GM11168 (cell line): ENCODE results near the gene UNKL.

Experiments
- in situ Hi-C: fragments of 300-500 bp; cut with MboI; formaldehyde crosslinking; loops from one replicate; pipeline ENCODE4 v1.12.0; 2022; ENCODE audit warnings: low sequenced_read_pairs; ENCODE audit not compliant: unreplicated experiment

UNKL gene, protein sequence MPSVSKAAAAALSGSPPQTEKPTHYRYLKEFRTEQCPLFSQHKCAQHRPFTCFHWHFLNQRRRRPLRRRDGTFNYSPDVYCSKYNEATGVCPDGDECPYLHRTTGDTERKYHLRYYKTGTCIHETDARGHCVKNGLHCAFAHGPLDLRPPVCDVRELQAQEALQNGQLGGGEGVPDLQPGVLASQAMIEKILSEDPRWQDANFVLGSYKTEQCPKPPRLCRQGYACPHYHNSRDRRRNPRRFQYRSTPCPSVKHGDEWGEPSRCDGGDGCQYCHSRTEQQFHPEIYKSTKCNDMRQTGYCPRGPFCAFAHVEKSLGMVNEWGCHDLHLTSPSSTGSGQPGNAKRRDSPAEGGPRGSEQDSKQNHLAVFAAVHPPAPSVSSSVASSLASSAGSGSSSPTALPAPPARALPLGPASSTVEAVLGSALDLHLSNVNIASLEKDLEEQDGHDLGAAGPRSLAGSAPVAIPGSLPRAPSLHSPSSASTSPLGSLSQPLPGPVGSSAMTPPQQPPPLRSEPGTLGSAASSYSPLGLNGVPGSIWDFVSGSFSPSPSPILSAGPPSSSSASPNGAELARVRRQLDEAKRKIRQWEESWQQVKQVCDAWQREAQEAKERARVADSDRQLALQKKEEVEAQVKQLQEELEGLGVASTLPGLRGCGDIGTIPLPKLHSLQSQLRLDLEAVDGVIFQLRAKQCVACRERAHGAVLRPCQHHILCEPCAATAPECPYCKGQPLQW

DNA sequence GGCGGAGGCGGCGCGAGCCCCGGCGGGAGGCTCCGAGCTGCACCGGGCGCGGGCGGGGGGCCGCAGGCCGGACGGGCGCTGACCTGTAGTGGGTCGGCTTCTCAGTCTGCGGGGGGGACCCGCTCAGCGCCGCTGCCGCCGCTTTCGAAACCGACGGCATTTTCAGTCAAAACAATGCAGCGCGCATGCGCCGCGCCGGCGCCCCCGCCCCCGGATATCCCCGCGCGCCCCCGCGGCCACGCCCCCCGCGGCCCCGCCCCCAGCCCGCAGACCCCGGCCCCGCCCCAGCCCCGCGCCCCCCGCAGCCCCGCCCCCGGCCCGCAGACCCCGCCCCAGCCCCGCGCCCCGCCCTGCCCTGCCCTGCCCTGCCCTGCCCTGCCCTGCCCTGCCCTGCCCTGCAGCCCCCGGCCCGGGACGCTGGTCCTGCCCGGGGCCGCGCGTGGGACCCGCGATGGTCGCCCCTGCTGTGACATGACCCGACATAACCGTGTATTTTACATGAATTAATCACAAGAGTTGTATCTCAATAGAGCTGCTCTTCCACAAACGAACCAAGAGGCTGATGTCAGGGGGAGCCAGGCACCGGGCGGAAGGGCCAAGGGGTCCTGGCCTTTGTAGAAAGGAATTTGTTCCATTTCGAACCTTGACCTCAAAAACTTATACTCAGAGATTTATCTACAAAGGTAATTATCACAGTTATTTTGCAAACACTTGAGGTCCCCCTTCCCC lies at the start of gene UNKL:
Gene UNKL, minus strand, starts transcription at position 173 of the 729 bp plus-strand sequence. Its CDS starts 13 bp downstream, at position 160.
- in situ Hi-C loops, result no loop called here

DNA sequence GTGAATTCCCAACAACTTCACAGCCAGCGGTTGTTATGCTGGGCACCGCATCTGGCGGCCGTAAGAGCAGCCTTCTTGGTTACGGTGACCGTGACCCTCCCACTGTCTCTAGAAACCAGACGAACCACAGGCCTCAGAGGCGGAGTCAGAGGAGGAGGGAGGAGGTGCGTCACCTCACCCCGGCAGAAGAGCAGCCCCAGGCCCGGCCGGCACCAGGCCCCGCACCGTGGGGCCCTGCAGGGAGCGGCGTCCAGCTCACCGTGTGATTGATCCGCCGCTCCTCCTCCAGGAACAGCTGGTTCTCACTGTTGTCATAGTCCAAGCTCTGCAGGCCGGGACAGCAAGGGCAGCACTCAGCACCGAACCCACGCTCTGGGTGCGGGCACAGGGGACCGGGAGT lies 46.6 kb upstream of the UNKL start:
- in situ Hi-C loops, result no loop called here

DNA sequence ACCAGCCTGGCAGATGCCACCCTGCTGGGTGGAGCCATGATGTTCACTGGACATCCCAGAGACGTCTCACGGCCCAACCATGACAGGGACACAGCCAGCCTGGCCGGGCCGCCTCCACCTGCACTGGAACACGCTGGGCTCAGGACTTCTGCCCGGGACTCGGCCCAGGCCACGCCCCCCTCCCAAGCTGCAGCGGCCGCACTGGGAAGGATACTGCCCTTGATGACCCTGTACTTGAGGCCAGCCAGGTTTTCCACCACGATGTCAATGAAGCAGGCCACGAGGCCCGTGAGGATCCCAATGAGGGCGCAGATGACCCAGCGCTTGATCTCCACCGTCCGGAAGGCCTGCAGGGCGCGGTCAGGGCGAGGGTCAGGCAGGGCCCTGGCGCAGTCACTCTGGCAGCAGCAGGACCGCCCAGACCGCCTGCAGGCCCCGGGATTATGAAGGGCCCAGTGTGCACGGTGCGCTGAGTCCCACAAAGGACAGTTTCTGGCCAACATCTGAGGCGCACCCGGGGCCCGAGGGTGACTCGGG lies 46.2 kb upstream of the UNKL start:
- in situ Hi-C loops, result no loop called here

DNA sequence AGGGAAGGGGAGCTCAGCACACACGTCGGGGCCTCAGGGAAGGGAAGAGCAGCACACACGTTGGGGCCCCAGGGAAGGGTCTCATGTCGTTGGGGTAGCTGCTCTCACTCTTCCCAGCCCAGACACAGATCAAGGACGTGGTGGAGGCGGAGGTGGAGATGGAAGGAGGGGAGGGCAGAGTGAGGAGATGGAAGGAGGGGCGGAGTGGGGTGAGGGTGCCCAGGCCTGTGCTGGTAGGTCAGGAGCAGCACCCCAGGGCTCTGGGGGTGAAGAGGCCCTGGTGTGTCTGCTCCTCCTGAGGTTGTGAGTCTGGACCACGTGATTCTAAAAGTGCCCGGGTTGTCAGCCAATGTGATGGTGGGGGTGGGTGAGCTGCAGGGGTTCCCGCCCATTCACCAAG lies 45.5 kb upstream of the UNKL start:
- in situ Hi-C loops, result no loop called here

DNA sequence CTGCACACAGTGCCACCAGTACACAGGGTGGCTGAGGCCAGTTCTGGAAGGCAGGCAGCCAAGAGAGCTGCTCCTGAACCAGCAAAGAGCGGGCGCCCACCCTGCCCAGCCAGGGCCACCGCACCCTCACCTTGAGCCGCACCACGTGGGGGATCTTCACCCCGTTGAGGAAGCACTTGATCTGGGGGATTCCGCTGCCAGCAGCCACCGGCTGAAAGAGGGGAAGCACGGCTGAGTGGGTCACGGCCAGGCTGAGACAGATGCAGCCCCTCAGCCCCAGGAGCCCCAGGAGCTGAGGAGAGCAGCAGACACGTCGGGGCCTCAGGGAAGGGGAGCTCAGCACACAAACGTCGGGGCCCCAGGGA lies 44.5 kb upstream of the UNKL start:
- in situ Hi-C loops, result no loop called here

DNA sequence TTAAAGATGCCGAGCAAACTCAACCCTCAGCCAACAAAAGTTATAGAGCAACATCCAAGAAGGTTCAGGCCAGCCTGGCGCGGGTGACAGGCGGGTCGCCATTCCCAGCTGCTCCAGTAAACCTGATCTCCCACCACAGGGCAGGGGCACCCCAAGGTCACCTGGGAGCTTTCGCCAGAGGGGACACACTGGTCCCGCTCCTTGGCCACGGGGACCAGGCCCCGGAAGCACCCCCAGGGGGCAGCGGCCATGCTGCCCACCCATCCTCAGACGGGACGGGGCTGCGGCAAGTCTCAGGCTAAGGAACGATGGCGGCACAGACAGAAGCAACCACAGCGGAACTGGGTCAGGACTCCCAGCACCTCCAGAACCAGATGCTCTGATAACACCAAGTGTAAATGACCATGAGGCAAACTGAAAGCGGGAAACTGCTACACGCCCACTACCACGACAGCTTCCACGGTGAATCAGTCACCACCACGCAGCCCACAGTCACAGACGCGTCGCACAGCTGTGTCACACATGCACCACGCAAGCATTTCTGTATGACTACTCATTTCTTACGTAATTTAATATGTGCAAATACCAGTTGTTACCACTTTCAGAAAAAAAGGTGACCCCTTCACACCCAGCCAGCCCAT lies 44.0 kb upstream of the UNKL start:
- in situ Hi-C loops, result no loop called here

DNA sequence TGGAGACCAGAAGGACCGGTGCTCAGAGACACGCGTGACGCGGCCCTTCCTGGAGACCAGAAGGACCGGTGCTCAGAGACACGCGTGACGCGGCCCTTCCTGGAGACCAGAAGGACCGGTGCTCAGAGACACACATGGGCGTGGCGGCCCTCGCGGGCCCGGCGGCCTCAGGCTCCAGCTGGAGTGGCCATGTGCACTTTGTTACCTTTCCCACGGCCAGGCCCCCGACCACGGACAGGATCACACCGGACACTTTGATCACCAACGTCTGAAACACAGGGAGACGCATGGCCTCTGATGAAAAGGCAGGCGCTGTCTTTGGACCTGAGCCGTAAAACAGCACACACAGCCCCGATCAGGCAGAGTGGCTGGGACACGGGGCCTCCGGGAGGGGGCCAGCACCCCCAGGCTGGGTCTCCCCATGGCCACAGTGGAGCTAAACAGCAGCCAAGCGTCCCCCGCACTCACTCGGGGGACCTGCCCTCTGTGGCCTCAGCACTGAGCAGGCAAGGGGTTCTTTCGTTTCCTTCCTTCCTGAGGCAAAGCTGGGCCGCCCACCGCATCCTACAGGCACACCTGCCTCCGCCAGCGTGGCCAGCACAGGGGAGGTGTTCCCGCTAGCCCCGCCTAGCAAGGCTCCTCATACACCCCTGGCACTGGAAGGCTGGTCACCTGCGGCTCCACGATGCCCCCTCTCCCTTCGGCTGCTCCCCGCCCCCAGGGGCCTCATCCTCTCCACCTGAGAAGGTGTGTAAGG lies 43.2 kb upstream of the UNKL start:
- in situ Hi-C loops, result no loop called here

DNA sequence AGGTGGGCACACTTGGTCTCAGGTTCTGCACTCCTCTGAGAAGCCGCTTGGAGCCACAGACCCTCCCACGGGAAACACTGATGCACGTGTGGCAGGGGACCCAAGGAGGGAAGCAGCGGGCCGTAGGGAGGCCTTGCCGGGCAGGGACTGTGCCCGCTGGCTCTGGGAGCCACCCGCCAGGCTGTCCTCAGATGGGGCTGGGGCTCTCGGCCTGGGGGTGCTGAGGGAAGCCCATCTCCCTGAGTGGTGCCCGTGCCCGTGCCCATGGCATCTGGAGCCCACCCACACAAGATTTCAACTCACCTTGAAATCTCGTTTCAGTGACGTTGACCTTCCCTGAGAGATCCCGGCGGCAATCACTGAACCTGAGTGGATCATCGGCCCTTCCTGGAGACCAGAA lies 42.4 kb upstream of the UNKL start:
- in situ Hi-C loops, result no loop called here

DNA sequence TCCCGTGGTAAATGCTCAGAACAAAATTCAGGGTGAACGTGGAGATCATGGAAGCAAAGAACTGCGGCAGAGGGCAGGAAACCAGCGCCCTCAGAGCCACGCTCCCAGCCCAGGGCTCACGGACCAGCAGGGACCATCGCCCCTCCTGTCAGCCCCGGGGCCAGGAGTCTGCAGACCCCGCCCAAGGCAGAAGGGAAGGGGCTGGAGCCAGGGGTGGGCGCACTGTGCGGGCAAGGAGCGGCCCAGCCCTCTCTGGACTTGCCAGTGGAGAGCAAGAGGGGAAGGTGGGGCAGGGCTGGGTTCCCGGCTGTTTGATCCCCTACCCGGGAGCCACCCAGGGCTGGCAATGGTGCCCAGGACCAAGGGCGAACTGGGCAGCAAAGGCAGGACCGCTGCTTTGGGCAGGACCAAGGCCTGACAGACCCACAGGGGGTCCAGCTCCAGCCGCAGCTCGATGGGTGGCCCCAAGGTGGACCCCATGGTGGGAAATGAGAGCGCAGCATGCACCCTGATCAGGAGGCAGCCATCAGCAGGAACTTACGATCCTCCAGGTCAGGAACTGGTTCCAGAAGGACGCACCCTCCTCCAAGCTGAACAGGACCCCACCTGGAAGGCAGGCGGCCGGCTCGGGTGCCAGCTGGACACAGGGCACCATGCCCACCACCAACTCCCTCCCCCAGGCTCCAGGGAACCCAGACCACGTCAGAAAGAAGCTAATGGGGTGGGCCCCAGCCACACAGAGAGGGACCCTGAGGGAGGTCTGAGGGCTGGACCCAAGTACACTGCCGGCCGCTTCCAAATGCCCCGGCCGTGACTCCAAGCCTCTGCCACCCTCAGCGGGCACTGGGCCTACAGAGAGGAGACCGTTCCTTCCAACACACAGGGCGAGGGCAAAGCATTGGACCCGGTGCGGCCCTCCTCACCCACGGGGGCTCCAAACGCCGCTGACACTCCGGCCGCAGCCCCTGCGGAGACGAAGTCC lies 41.0 kb upstream of the UNKL start:
- in situ Hi-C loops, result no loop called here

DNA sequence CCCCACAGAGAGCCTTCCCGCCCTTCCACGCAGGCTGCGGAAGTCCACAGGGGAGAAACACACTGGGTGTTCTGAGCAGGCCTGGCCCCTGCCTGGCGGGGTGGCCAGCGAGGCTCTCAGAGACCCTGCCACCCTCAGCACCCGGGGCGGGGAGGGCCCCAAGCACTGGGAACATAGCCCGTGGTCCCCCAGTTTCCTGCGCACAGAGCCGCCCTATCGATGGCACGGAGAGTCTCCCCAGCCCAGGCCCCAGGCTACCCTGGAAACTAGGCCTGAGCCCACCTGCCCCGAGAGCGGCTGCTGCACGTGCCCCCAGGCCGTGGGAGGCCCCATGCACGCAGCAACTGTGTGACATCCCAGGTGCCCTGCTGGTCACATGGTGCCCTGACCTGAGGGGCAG lies 40.1 kb upstream of the UNKL start:
- in situ Hi-C loops, result no loop called here

DNA sequence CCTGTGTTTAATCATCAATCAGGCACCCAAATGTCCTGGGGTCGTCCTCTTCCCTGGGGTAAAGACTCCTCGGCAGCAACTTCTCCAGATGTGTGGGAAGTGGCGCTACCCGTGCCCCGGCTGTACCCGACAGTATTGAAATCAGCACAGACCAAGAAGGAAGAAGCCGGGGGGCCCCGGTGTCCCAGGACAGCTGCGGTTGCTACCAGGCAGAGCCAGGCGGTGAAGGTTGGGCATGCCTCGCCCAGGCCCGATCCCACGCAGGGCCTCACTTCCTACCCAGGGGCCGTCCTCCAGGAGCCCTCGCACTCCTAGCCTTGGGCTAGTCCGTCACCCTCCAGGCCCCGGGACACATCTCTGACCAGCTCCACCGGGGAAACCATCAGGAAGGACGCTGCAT lies 38.8 kb upstream of the UNKL start:
- in situ Hi-C loops, result no loop called here

DNA sequence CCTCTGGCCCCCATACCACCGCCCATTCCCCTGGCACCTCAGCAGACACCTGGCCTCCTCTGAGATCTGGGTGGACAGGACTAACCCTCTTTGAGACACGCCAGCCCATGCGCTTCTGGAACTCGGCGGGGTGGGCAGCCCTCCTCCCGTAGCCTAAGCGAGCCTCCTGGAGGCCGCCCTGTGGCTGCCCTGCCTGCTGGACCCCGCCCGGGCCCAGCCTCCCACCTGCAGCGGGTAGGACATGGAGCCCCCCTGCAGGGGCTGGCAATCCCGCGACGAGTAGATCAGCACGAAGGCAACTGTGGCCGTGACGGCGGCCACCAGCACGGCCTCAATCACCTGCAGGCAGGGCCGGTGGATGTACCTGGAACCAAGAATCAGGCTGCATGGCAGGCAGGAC lies 38.0 kb upstream of the UNKL start:
- in situ Hi-C loops, result no loop called here

DNA sequence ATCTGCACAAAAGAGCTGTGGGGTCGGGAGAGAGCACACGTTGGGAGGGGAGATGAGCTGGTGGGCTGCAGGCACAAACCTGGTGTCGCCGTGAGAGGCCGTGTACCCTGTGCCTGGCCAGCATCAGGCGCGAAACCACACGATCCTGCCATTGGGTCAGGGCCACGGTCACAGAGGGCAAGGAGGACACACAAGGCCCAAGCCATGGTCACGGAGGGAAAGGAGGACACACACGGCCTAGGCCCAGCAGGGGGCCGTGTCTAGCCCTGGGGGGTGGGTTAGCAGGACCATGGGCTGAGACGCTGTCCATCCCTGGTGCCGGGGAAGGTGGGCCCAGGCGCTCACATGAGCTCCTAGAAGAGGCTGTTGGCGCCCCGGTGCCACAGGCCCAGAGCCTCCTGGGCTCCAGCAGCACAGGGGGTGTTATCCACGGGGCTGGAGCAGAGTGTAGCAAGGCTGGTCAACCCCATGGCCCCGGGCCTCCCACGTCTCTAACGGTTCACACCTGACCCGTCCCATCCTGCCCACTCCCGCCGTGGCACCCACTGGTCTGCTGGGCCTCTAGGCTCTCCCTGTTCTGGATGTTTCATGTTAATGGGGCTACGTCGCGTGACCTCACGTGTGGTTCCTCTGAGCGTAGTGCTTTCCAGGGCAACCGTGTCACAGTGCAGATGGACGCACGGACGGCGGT lies 37.3 kb upstream of the UNKL start:
- in situ Hi-C loops, result no loop called here

DNA sequence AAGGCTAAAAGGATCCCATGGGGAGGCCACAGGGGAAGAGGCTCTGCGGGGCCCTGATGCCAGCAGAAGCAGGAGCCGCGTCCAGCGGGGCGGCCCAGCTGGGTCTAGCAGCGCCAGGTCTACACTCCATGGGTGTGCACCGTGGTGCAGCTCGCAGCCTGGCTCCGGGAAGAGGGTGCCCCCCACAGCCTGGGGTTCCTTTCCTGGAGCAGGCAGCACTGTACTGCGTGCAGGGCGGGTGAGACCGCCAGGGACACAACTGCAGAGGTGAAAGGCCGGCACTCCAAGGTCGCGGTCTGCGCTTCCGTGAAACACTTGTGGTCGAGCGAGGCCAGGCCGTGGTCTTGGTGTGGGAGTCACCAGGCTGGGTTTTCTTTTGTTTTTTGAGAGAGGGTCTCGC lies 36.3 kb upstream of the UNKL start:
- in situ Hi-C loops, result no loop called here

DNA sequence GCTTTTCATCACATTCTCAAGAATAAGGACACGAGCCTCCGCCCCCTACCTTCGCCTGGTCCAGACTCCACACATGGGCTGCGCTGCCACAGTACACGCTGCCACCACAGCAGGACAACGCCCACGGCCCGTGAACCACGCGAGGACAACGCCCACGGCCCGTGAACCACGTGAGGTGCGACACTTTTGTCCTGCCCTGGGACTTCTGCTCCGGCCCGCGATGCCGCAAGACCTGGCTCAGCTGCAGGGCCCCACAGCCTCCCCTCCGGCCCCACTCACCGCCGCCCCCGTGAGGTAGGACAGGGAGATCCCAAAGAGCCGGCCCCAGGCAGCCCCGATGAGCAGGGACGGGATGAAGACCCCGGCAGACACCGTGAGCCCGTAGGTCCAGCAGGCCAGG lies 35.7 kb upstream of the UNKL start:
- in situ Hi-C loops, result no loop called here

DNA sequence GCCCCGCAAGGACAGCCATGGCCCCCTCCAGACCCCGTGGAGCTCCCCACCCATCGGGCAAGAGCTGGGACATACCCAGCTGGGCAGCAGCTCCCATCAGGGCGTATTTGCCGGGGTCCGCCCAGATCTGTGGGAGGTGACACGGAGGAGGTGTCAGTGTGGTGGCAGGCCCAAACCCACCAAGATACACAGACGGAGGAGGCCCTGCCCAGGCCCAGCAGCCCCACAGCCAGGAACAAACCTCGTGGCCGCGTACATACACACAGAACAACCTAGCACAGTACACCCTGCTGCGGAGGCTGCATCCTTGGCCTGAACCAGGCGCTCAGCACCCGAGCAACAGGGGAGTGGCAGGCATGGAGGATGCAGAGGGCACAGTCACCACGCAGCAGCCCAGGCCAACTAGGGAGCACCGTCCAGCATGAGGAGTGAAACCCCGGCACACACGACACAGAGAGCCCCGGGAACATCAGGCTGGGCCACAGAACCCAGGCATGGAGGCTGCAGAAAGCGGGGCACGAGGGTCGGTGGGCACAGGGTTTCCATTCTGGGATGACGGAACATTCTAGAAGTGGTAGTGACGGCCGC lies 34.8 kb upstream of the UNKL start:
- in situ Hi-C loops, result no loop called here

DNA sequence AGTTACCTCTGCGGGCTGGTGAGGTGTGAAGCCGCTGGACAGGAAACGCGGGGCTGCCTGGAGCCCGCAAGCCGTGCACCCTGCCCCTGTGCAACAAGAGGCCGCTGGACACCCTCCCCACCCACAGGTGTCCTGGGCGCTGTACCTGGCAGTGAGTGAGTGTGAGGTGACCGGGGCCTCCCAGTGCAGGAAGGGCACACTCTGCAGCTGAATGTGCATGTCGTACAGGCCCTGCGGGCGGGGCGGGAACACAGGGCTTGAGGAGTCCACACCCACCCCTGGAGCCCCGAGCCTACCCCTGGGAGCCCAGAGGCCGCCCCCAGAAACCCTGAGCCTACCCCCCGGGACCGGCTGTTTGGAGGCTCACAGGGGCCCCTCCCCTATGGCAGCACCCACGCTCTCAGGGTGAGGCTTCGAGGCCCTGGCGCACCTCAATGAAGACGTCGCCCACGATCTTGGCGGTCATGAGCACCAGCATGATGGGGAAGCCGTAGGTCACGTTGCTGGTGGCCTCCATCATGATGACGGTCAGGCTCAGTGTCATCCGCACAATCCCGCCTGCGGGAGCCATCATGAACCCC lies 34.1 kb upstream of the UNKL start:
- in situ Hi-C loops, result no loop called here
